Neural progenitor cell (in vitro differentiated cells): Measurements from ENCODE around the gene CFAP69. TPM values are rescaled to one million over a fixed set of nuclear protein-coding genes. Genes with fewer than 3 reads are reported as not detected.

Source experiments
- DNase-seq: peaks from one replicate; pipeline ENCODE4 v3.0.0-alpha.2; 2016; ENCODE audit warnings: low spot score
- H2AFZ ChIP-seq: fragments of 200-600 bp; sonication (generic); replicated peaks from 2 replicates; pipeline ENCODE4 v1.6.1; 2016; ENCODE audit warnings: antibody characterized with exemption
- H3F3A ChIP-seq: fragments of 200-600 bp; sonication (generic); 2 replicates; pipeline ENCODE4 v1.6.1; 2016; ENCODE audit warnings: antibody characterized with exemption, low read depth
- H3K27ac ChIP-seq: fragments of 200-600 bp; sonication (generic); 2 replicates; pipeline ENCODE4 v1.5.1; 2016; ENCODE audit warnings: mild to moderate bottlenecking
- H3K27me3 ChIP-seq: fragments of 200-600 bp; sonication (generic); 2 replicates; pipeline ENCODE4 v1.6.1; 2016; ENCODE audit warnings: mild to moderate bottlenecking, moderate library complexity
- H3K36me3 ChIP-seq: fragments of 200-600 bp; sonication (generic); 2 replicates; pipeline ENCODE4 v1.5.1; 2016
- H3K4me1 ChIP-seq: fragments of 200-600 bp; sonication (generic); 2 replicates; pipeline ENCODE4 v1.6.1; 2016; ENCODE audit warnings: mixed run types
- H3K4me2 ChIP-seq: fragments of 200-600 bp; sonication (generic); 2 replicates; pipeline ENCODE4 v1.6.1; 2016
- H3K4me3 ChIP-seq: fragments of 200-600 bp; sonication (generic); 2 replicates; pipeline ENCODE4 v1.5.1; 2016
- H3K79me2 ChIP-seq: fragments of 200-600 bp; sonication (generic); 2 replicates; pipeline ENCODE4 v1.6.1; 2016; ENCODE audit warnings: low read depth
- H3K9ac ChIP-seq: fragments of 200-600 bp; sonication (generic); 2 replicates; pipeline ENCODE4 v1.6.1; 2016
- H3K9me3 ChIP-seq: fragments of 200-600 bp; sonication (generic); 2 replicates; pipeline ENCODE4 v1.5.1; 2016; ENCODE audit warnings: low read depth
- H4K20me1 ChIP-seq: fragments of 200-600 bp; sonication (generic); 2 replicates; pipeline ENCODE4 v1.6.1; 2016; ENCODE audit warnings: low read depth
- H3K27ac Mint-ChIP-seq: 3 replicates; pipeline ENCODE4 v1.8.0; 2021; ENCODE audit warnings: mixed read lengths
- H3K27me3 Mint-ChIP-seq: 2 replicates; pipeline ENCODE4 v1.8.0; 2022; ENCODE audit warnings: low read depth, mild to moderate bottlenecking, inconsistent platforms, moderate library complexity, mixed read lengths; ENCODE audit not compliant: insufficient read depth
- H3K36me3 Mint-ChIP-seq: 3 replicates; pipeline ENCODE4 v1.8.0; 2021; ENCODE audit warnings: mixed read lengths
- H3K4me1 Mint-ChIP-seq: 3 replicates; pipeline ENCODE4 v1.8.0; 2021; ENCODE audit warnings: mixed read lengths
- H3K4me3 Mint-ChIP-seq: 3 replicates; pipeline ENCODE4 v1.8.0; 2021; ENCODE audit warnings: mild to moderate bottlenecking, moderate library complexity, mixed read lengths
- H3K9me3 Mint-ChIP-seq: 3 replicates; pipeline ENCODE4 v1.8.0; 2020; ENCODE audit warnings: mixed read lengths
- CTCF ChIP-seq: fragments of 200-600 bp; sonication (generic); IDR thresholded peaks from 2 replicates; pipeline ENCODE4 v1.5.1; 2017; ENCODE audit warnings: antibody characterized with exemption, mild to moderate bottlenecking
- EZH2 ChIP-seq: fragments of 200-600 bp; sonication (generic); IDR thresholded peaks from 2 replicates; pipeline ENCODE4 v1.6.1; 2017; ENCODE audit warnings: antibody characterized with exemption, mild to moderate bottlenecking, moderate library complexity
- EZH2phosphoT487 ChIP-seq: fragments of 200-600 bp; sonication (generic); IDR thresholded peaks from 2 replicates; pipeline ENCODE4 v1.6.1; 2017; ENCODE audit warnings: antibody characterized with exemption
- total RNA-seq: library from RNA; depleted of rRNA; stranded (reverse); fragments of >200 nt; gene quantifications from 2 replicates; pipeline ENCODE4 v1.2.3, GENCODE V29; 2015; ENCODE audit warnings: low replicate concordance

CFAP69 gene
- total RNA-seq, 1 donor from 2014 or later: 4.8 TPM

GRCh38 chr7:90209776-90210175 is 35.2 kb upstream of the CFAP69 start:
- Mint-ChIP-seq H3K9me3 (no peaks in the 10 kb centered on the region), H3K4me3 (no peak overlapping the region), H3K27ac (no peak overlapping the region), H3K36me3 (no peaks in the 10 kb centered on the region), H3K4me1 (peaks cover 12% of the 10 kb centered on the region), H3K27me3 (peaks cover 3% of the 10 kb centered on the region)
- Histone ChIP-seq H4K20me1 (no peaks in the 10 kb centered on the region), H3K27ac (no peak overlapping the region), H2AFZ (no peak overlapping the region), H3K4me3 (no peak overlapping the region), H3K27me3 (peaks cover 20% of the 10 kb centered on the region), H3K79me2 (peaks cover 9% of the 10 kb centered on the region), H3K4me2 (no peak overlapping the region), H3K36me3 (no peaks in the 10 kb centered on the region), H3F3A (peaks cover 4% of the 10 kb centered on the region), H3K4me1 (peaks cover 20% of the 10 kb centered on the region), H3K9me3 (no peaks in the 10 kb centered on the region), H3K9ac (no peak overlapping the region)
- no peak for DNase-seq
- no peak for TF ChIP-seq EZH2phosphoT487
- no peak for TF ChIP-seq EZH2
- TF ChIP-seq CTCF: no peak

- Histone ChIP-seq H3K27ac (no peak overlapping the region), H3K4me1 (peaks cover 20% of the 10 kb centered on the region), H2AFZ (no peak overlapping the region), H3K4me2 (peak overlapping the region; percentile 81), H3K9me3 (no peaks in the 10 kb centered on the region), H3K4me3 (peak overlapping the region; percentile 79), H3F3A (peaks cover 4% of the 10 kb centered on the region), H3K79me2 (peaks cover 9% of the 10 kb centered on the region), H3K36me3 (no peaks in the 10 kb centered on the region), H3K9ac (no peak overlapping the region), H4K20me1 (no peaks in the 10 kb centered on the region), H3K27me3 (peaks cover 20% of the 10 kb centered on the region)
- H3K4me3 Mint-ChIP-seq: peak overlapping the region; percentile 86
- H3K27ac Mint-ChIP-seq: peak overlapping the region; percentile 67
- no peaks in the 10 kb centered on the region for H3K9me3 Mint-ChIP-seq
- no peak for DNase-seq
- peaks cover 12% of the 10 kb centered on the region for H3K4me1 Mint-ChIP-seq
- peaks cover 3% of the 10 kb centered on the region for H3K27me3 Mint-ChIP-seq
- no peak for TF ChIP-seq EZH2phosphoT487
- TF ChIP-seq EZH2: no peak
- no peak for TF ChIP-seq CTCF
- H3K36me3 Mint-ChIP-seq: no peaks in the 10 kb centered on the region
These were observed 34.5 kb upstream of the CFAP69 start for GRCh38 chr7:90210475-90210874.

DNA sequence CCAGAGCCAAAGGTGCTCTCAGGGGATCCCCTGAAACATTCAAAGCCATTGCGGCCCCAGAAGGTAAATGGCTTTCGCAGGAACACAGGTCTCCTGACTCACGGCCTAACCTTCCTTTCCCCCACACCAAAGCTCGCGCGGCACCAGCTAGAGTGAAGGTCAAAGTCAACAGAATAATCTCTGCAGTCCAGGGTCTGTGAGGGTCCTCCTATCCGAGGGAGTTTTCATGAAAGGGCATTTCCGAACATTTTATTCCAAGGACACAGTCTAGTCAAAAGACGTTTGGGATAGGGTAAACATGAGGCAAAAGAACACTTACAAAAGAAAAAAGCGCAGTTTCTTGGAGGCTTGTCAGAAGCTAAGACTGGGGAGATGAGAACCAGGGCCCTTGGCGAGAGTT is 34.0 kb upstream of the CFAP69 start:
- Histone ChIP-seq H3K9me3 (no peaks in the 10 kb centered on the region), H3K27ac (no peak overlapping the region), H3K27me3 (peaks cover 20% of the 10 kb centered on the region), H4K20me1 (no peaks in the 10 kb centered on the region), H2AFZ (peak overlapping the region; percentile 89), H3K36me3 (no peaks in the 10 kb centered on the region), H3F3A (peaks cover 4% of the 10 kb centered on the region), H3K4me2 (peak overlapping the region; percentile 81), H3K4me3 (peak overlapping the region; percentile 79), H3K79me2 (peaks cover 9% of the 10 kb centered on the region), H3K9ac (no peak overlapping the region), H3K4me1 (peaks cover 20% of the 10 kb centered on the region)
- Mint-ChIP-seq H3K36me3 (no peaks in the 10 kb centered on the region), H3K9me3 (no peaks in the 10 kb centered on the region), H3K27me3 (peaks cover 3% of the 10 kb centered on the region), H3K4me1 (peaks cover 12% of the 10 kb centered on the region), H3K27ac (peak overlapping the region; percentile 67), H3K4me3 (peak overlapping the region; percentile 86)
- no peak for DNase-seq
- TF ChIP-seq EZH2phosphoT487 (no peak), CTCF (no peak), EZH2 (no peak)
